HCT116 (cell line): ENCODE measurements around the gene PLEKHM3. TPM values are rescaled to one million over a fixed set of nuclear protein-coding genes. Genes with fewer than 3 reads are reported as not detected.

Source experiments
- ATAC-seq: fragments of 200-7000 bp; cut with Tn5 transposase; 2 replicates; pipeline ENCODE4 v1.9.1; 2020; ENCODE audit warnings: mild to moderate bottlenecking, moderate library complexity
- BruUV-seq: library from RNA; stranded (reverse); fragments of 400-500 nt; replicated peaks from 2 replicates; lab custom pipeline; 2021; lab: Mats Ljungman, UMichigan
- CTCF ChIA-PET: fragments of 300-600 bp; sonication (Branson Sonifier 250); formaldehyde crosslinking; loops from one replicate; lab custom pipeline; 2021; ENCODE audit warnings: antibody characterized with exemption; lab: Charles Lee
- POLR2A ChIA-PET: fragments of 300-600, 350-600 bp; sonication (Branson Sonifier 250); formaldehyde crosslinking; loops from one replicate; lab custom pipeline; 2021; ENCODE audit warnings: antibody characterized with exemption; lab: Charles Lee
- RAD21 ChIA-PET, 2 experiments: fragments of 300-600 bp; sonication (Branson Sonifier 250); formaldehyde crosslinking; loops; one replicate each; lab custom pipeline; 2023; ENCODE audit warnings: low total read pairs in 2 of 2; ENCODE audit not compliant: uncharacterized antibody in 2 of 2, unreplicated experiment in 2 of 2, low non-redundant PET in 1 of 2; lab: Charles Lee
- DNase-seq: peaks from one replicate; pipeline ENCODE4 v3.0.0-alpha.2; 2010; ENCODE audit warnings: low read depth, low spot score
- H2AFZ ChIP-seq: fragments of 200-600 bp; shearing (Covaris generic), sonication (generic); 2 replicates; pipeline ENCODE4 v1.6.1; 2017; ENCODE audit warnings: low read depth, mixed run types, mixed read lengths, antibody characterized with exemption, low read length; ENCODE audit not compliant: poor library complexity, severe bottlenecking
- H3K27ac ChIP-seq: 2 replicates; pipeline ENCODE4 v1.5.1; 2012; ENCODE audit warnings: low read depth, low read length
- H3K27me3 ChIP-seq: fragments of 200-600 bp; sonication (generic); 2 replicates; pipeline ENCODE4 v1.6.1; 2016; ENCODE audit warnings: mixed run types, low read length, mixed read lengths; ENCODE audit not compliant: insufficient read depth
- H3K36me3 ChIP-seq, 2 experiments: fragments of 200-500 bp in 1 of 2; fragments of 200-600 bp in 1 of 2; sonication (Bioruptor generic) in 1 of 2; sonication (generic) in 1 of 2; 2 replicates each; pipeline versions ENCODE4 v1.5.1 to v1.6.1; 2014 to 2016; ENCODE audit warnings: low read length in 2 of 2, inconsistent platforms in 1 of 2, mixed read lengths in 1 of 2, mixed run types in 1 of 2; ENCODE audit not compliant: insufficient read depth in 2 of 2, control insufficient read depth in 1 of 2
- H3K4me1 ChIP-seq, 2 experiments: fragments of 200-600 bp in 1 of 2; sonication (generic) in 1 of 2; 2 replicates each; pipeline versions ENCODE4 v1.5.1 to v1.6.1; 2012 to 2017; ENCODE audit warnings: low read length in 2 of 2, inconsistent platforms in 1 of 2, mild to moderate bottlenecking in 1 of 2, mixed read lengths in 1 of 2, mixed run types in 1 of 2, moderate library complexity in 1 of 2; ENCODE audit not compliant: insufficient read depth in 2 of 2, control insufficient read depth in 1 of 2
- H3K4me2 ChIP-seq: fragments of 200-600 bp; sonication (generic); 2 replicates; pipeline ENCODE4 v1.6.1; 2017; ENCODE audit warnings: mixed run types, low read length, mixed read lengths
- H3K4me3 ChIP-seq, 2 experiments: fragments of 200-600 bp in 1 of 2; sonication (generic) in 1 of 2; replicated peaks in 1 of 2; 2 replicates each; pipeline ENCODE4 v1.5.1; 2011 to 2016; ENCODE audit warnings: low read length in 2 of 2, control low read depth in 1 of 2, low read depth in 1 of 2, mild to moderate bottlenecking in 1 of 2, mixed read lengths in 1 of 2, mixed run types in 1 of 2
- H3K79me2 ChIP-seq: fragments of 200-600 bp; sonication (generic); 2 replicates; pipeline ENCODE4 v1.6.1; 2017; ENCODE audit warnings: mild to moderate bottlenecking, mixed run types, low read length, moderate library complexity, mixed read lengths; ENCODE audit not compliant: insufficient read depth
- H3K9ac ChIP-seq: fragments of 200-600 bp; sonication (generic); 2 replicates; pipeline ENCODE4 v1.6.1; 2016; ENCODE audit warnings: low read length, mixed read lengths
- H3K9me2 ChIP-seq: fragments of 200-600 bp; sonication (generic), shearing (Covaris generic); 2 replicates; pipeline ENCODE4 v1.6.1; 2017; ENCODE audit warnings: mixed run types, mild to moderate bottlenecking, moderate library complexity; ENCODE audit not compliant: insufficient read depth
- H3K9me3 ChIP-seq, 2 experiments: fragments of 200-500 bp in 1 of 2; fragments of 200-600 bp in 1 of 2; sonication (Bioruptor generic) in 1 of 2; sonication (generic) in 1 of 2; 2 replicates each; pipeline ENCODE4 v1.6.1; 2014 to 2017; ENCODE audit warnings: low read length in 2 of 2, mixed read lengths in 2 of 2, inconsistent platforms in 1 of 2, low read depth in 1 of 2, mild to moderate bottlenecking in 1 of 2, mixed run types in 1 of 2, moderate library complexity in 1 of 2; ENCODE audit not compliant: control insufficient read depth in 1 of 2, insufficient read depth in 1 of 2
- H4K20me1 ChIP-seq: fragments of 200-600 bp; sonication (generic), shearing (Covaris generic); 2 replicates; pipeline ENCODE4 v1.6.1; 2017; ENCODE audit warnings: mixed run types, mild to moderate bottlenecking, moderate library complexity; ENCODE audit not compliant: insufficient read depth
- CEBPB ChIP-seq: IDR thresholded peaks from 2 replicates; pipeline ENCODE4 v1.6.1; 2012; ENCODE audit warnings: low read depth
- EZH2 ChIP-seq: fragments of 200-600 bp; sonication (generic); IDR thresholded peaks from 2 replicates; pipeline ENCODE4 v1.6.1; 2017; ENCODE audit warnings: antibody characterized with exemption, mixed run types
- FOSL1 ChIP-seq: IDR thresholded peaks from 2 replicates; pipeline ENCODE4 v1.6.1; 2012; ENCODE audit warnings: low read depth
- JUND ChIP-seq: IDR thresholded peaks from 2 replicates; pipeline ENCODE4 v1.6.1; 2012
- POLR2AphosphoS5 ChIP-seq: IDR thresholded peaks from 2 replicates; pipeline ENCODE4 v1.6.1; 2011; ENCODE audit warnings: mild to moderate bottlenecking, low read depth, low read length, moderate library complexity
- RAD21 ChIP-seq: IDR thresholded peaks from 2 replicates; pipeline ENCODE4 v1.6.1; 2012; ENCODE audit warnings: low read depth, mild to moderate bottlenecking
- SIN3A ChIP-seq: IDR thresholded peaks from 2 replicates; pipeline ENCODE4 v1.6.1; 2012; ENCODE audit warnings: low read depth
- TCF7L2 ChIP-seq: IDR thresholded peaks from 2 replicates; pipeline ENCODE4 v1.7.0; 2011; ENCODE audit warnings: borderline replicate concordance, inconsistent platforms; ENCODE audit not compliant: insufficient read depth, insufficient read length; ENCODE audit errors: extremely low read depth
- ZFX ChIP-seq: fragments of 450-650 bp; IDR thresholded peaks from 2 replicates; pipeline ENCODE4 v1.6.1; 2017
- intact Hi-C: fragments of 100-400 bp; cut with micrococcal nuclease; formaldehyde crosslinking; loops from 2 replicates; pipeline ENCODE4 v1.10.0; 2022
- total RNA-seq: library from RNA; stranded (reverse); gene quantifications from one replicate; pipeline ENCODE4 v1.2.1, GENCODE V29; 2021; ENCODE audit not compliant: unreplicated experiment
- TF ChIP-seq, protein P1 (sequence below): IDR thresholded peaks from 2 replicates; pipeline ENCODE4 v1.6.1; 2011; ENCODE audit warnings: mild to moderate bottlenecking, low read length, moderate library complexity; ENCODE audit not compliant: insufficient replicate concordance; ENCODE audit errors: extremely low read depth
- TF ChIP-seq, protein P2 (sequence below), 3 experiments: fragments of 200-600 bp in 1 of 3; sonication (generic) in 1 of 3; IDR thresholded peaks in 2 of 3; conservative IDR thresholded peaks in 1 of 3; 2 replicates each; pipeline ENCODE4 v1.5.1; 2012 to 2017; ENCODE audit warnings: low read depth in 2 of 3, low read length in 2 of 3, antibody characterized with exemption in 1 of 3, borderline replicate concordance in 1 of 3, control low read depth in 1 of 3, mild to moderate bottlenecking in 1 of 3, mixed read lengths in 1 of 3, mixed run types in 1 of 3, moderate library complexity in 1 of 3; ENCODE audit not compliant: insufficient read depth in 1 of 3

The PLEKHM3 gene
- total RNA-seq, 1 experiment from 2014 or later, result 6.3 TPM

DNA sequence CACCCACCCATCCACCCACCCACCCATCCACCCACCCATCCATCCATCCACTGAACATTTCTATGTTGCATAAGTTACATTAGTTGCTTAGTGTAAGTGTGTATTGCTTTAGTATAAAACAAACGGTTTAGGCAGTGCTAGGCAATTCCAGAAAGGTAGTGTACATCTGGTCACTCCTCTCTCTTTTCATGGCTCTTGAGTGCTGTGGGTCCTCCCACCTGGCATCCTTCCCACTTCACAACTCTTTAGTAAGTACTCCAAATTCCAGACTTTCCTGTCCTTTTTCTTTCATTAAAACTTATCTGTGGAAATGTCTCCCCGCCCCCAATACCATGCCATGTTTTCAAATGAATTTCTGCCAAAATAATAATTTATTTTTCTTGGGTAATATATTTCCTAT lies 122.5 kb downstream of the PLEKHM3 start:
- ATAC-seq (no peak), DNase-seq (no peak)
- ChIA-PET POLR2A (no interaction called here), RAD21 (no interaction called here), CTCF (no interaction called here)
- H3K27me3 ChIP-seq, result no peaks in the 10 kb centered on the region
- no peak overlapping the region for H3K4me2 ChIP-seq
- no peaks in the 10 kb centered on the region for H3K9me2 ChIP-seq
- no peak overlapping the region for H3K9ac ChIP-seq
- no peaks in the 10 kb centered on the region for H3K9me3 ChIP-seq
- H4K20me1 ChIP-seq, result no peaks in the 10 kb centered on the region
- H3K36me3 ChIP-seq, result no peaks in the 10 kb centered on the region
- H3K27ac ChIP-seq, result no peak overlapping the region
- intact Hi-C loops, result no loop called here
- H3K79me2 ChIP-seq, result no peaks in the 10 kb centered on the region
- no TSS peak for BruUV-seq
- no peak for TF ChIP-seq ZFX
- H3K4me1 ChIP-seq, result no peaks in the 10 kb centered on the region; a peak in 1 of 4 replicates
- H3K4me3 ChIP-seq, result no peak overlapping the region
- H2AFZ ChIP-seq, result no peak overlapping the region

DNA sequence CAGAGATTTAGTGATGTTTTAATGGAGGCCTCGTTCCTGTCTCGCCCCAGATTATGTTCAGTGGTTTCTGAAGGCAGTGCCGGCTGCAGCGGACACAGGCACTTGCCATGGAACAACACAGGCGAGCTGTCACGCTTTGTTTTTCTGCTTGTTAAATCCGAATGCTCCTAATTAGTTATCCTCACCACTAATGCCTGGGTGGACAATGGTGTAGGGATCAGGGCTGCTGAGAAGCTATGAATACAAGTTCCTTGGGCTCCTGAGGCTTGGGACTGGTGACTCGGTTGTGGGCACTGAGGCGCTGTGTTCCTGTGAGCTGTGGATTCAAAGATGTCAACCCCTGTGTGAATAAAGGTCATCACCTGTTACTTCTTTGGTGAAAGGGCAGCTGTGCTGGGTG lies 123.5 kb downstream of the PLEKHM3 start:
- H3K4me2 ChIP-seq, result no peak overlapping the region
- BruUV-seq, result no TSS peak
- DNase-seq (no peak), ATAC-seq (no peak)
- no peak overlapping the region for H3K4me3 ChIP-seq
- H3K9ac ChIP-seq, result no peak overlapping the region
- H2AFZ ChIP-seq, result no peak overlapping the region
- no peaks in the 10 kb centered on the region for H3K36me3 ChIP-seq
- POLR2A ChIA-PET, result no interaction called here
- H3K27me3 ChIP-seq, result no peaks in the 10 kb centered on the region
- CTCF ChIA-PET, result no interaction called here
- no peak overlapping the region for H3K27ac ChIP-seq
- intact Hi-C loops, result no loop called here
- TF ChIP-seq TCF7L2 (no peak), RAD21 (no peak)
- no peaks in the 10 kb centered on the region for H3K9me2 ChIP-seq
- RAD21 ChIA-PET, result no interaction called here
- H4K20me1 ChIP-seq, result no peaks in the 10 kb centered on the region
- no peaks in the 10 kb centered on the region for H3K9me3 ChIP-seq
- H3K79me2 ChIP-seq, result no peaks in the 10 kb centered on the region
- no peaks in the 10 kb centered on the region; a peak in 1 of 4 replicates for H3K4me1 ChIP-seq

DNA sequence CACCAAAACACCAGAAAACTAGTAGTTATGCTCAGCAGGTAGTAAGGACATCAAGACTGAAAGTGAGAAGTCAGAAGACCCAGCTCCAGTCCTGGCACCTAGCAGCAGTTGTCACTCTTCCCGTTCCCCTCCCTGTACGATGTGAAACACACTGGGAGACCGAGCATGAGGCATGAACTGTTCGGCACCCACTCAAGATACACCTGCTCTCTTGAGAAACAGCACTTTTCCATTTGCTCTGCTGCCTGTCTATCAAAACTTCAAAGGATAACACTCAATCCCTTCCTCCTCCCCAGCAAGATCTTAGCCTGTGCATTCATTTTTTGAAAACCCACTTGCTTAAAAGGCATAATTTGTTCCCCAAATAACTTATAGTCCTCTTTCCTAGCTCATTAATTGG lies 123.9 kb downstream of the PLEKHM3 start:
- BruUV-seq, result no TSS peak
- Histone ChIP-seq H3K9me3 (no peaks in the 10 kb centered on the region), H3K4me1 (no peaks in the 10 kb centered on the region), H3K4me2 (no peak overlapping the region), H4K20me1 (no peaks in the 10 kb centered on the region), H3K36me3 (no peaks in the 10 kb centered on the region), H3K9ac (no peak overlapping the region), H3K4me3 (no peak overlapping the region), H3K27ac (no peak overlapping the region), H3K27me3 (no peaks in the 10 kb centered on the region), H3K9me2 (no peaks in the 10 kb centered on the region), H3K79me2 (no peaks in the 10 kb centered on the region), H2AFZ (no peak overlapping the region)
- ChIA-PET POLR2A (no interaction called here), RAD21 (no interaction called here), CTCF (no interaction called here)
- ATAC-seq, result no peak
- no peak for DNase-seq
- intact Hi-C loops, result no loop called here
- TF ChIP-seq EZH2 (no peak), ZFX (no peak), JUND (no peak), FOSL1 (no peak), SIN3A (no peak), CEBPB (no peak), POLR2AphosphoS5 (no peak)
- TF ChIP-seq, protein P1, sequence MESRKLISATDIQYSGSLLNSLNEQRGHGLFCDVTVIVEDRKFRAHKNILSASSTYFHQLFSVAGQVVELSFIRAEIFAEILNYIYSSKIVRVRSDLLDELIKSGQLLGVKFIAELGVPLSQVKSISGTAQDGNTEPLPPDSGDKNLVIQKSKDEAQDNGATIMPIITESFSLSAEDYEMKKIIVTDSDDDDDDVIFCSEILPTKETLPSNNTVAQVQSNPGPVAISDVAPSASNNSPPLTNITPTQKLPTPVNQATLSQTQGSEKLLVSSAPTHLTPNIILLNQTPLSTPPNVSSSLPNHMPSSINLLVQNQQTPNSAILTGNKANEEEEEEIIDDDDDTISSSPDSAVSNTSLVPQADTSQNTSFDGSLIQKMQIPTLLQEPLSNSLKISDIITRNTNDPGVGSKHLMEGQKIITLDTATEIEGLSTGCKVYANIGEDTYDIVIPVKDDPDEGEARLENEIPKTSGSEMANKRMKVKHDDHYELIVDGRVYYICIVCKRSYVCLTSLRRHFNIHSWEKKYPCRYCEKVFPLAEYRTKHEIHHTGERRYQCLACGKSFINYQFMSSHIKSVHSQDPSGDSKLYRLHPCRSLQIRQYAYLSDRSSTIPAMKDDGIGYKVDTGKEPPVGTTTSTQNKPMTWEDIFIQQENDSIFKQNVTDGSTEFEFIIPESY, result no peak
- TF ChIP-seq, protein P2, sequence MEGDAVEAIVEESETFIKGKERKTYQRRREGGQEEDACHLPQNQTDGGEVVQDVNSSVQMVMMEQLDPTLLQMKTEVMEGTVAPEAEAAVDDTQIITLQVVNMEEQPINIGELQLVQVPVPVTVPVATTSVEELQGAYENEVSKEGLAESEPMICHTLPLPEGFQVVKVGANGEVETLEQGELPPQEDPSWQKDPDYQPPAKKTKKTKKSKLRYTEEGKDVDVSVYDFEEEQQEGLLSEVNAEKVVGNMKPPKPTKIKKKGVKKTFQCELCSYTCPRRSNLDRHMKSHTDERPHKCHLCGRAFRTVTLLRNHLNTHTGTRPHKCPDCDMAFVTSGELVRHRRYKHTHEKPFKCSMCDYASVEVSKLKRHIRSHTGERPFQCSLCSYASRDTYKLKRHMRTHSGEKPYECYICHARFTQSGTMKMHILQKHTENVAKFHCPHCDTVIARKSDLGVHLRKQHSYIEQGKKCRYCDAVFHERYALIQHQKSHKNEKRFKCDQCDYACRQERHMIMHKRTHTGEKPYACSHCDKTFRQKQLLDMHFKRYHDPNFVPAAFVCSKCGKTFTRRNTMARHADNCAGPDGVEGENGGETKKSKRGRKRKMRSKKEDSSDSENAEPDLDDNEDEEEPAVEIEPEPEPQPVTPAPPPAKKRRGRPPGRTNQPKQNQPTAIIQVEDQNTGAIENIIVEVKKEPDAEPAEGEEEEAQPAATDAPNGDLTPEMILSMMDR (IDR thresholded peaks at IDR 0.05 in 2 of 3, conservative IDR thresholded peaks at IDR 0.05 in 1 of 3; ENCODE audit: borderline replicate concordance in 1 of 3, insufficient read depth in 1 of 3, low read depth in 2 of 3, low read length in 2 of 3), result no peak
